OCI-LY7 (cell line): ENCODE results near the gene SMNDC1. TPM values are rescaled to one million over a fixed set of nuclear protein-coding genes. Genes with fewer than 3 reads are reported as not detected.

Experiments
- BruUV-seq: library from RNA; stranded (reverse); fragments of 400-500 nt; replicated peaks from 2 replicates; lab custom pipeline; 2021; lab: Mats Ljungman, UMichigan
- CTCF ChIA-PET: fragments of 300-600 bp; sonication (Branson Sonifier 250); formaldehyde crosslinking; loops from one replicate; lab custom pipeline; 2022; ENCODE audit warnings: antibody characterized with exemption; ENCODE audit not compliant: unreplicated experiment; lab: Charles Lee
- POLR2A ChIA-PET: fragments of 300-600 bp; sonication (Branson Sonifier 250); formaldehyde crosslinking; loops from one replicate; lab custom pipeline; 2022; ENCODE audit warnings: antibody characterized with exemption; lab: Charles Lee
- DNase-seq: peaks from one replicate; pipeline ENCODE4 v3.0.0-alpha.2; 2015; ENCODE audit warnings: low spot score
- H2AFZ ChIP-seq: fragments of 200-600 bp; sonication (generic), shearing (Covaris generic); 2 replicates; pipeline ENCODE4 v1.6.1; 2014; ENCODE audit warnings: mild to moderate bottlenecking, antibody characterized with exemption, low read length, moderate library complexity
- H3K27ac ChIP-seq: fragments of 200-600 bp; sonication (generic); 2 replicates; pipeline ENCODE4 v1.5.1; 2014; ENCODE audit warnings: mixed run types, low read depth, mild to moderate bottlenecking, moderate library complexity, low read length, inconsistent platforms; ENCODE audit not compliant: poor library complexity, severe bottlenecking
- H3K36me3 ChIP-seq: fragments of 200-600 bp; sonication (generic); 2 replicates; pipeline ENCODE4 v1.6.1; 2014; ENCODE audit warnings: mild to moderate bottlenecking, antibody characterized with exemption, low read length, moderate library complexity, mixed read lengths; ENCODE audit not compliant: insufficient read depth
- H3K4me1 ChIP-seq: fragments of 200-600 bp; sonication (generic); 2 replicates; pipeline ENCODE4 v1.5.1; 2014; ENCODE audit warnings: mild to moderate bottlenecking, low read length; ENCODE audit not compliant: insufficient read depth, poor library complexity, severe bottlenecking
- H3K4me2 ChIP-seq: fragments of 200-600 bp; sonication (generic); 2 replicates; pipeline ENCODE4 v1.6.1; 2014; ENCODE audit warnings: mild to moderate bottlenecking, low read length
- H3K4me3 ChIP-seq: fragments of 200-600 bp; sonication (generic); 2 replicates; pipeline ENCODE4 v1.5.1; 2014; ENCODE audit warnings: mild to moderate bottlenecking, low read depth, low read length; ENCODE audit not compliant: poor library complexity, severe bottlenecking
- H3K79me2 ChIP-seq: fragments of 200-600 bp; sonication (generic); 2 replicates; pipeline ENCODE4 v1.6.1; 2016; ENCODE audit warnings: low read depth, mild to moderate bottlenecking, low read length, moderate library complexity, mixed read lengths; ENCODE audit not compliant: insufficient read depth
- H3K9me2 ChIP-seq: fragments of 200-600 bp; sonication (generic); 2 replicates; pipeline ENCODE4 v1.6.1; 2016; ENCODE audit warnings: mild to moderate bottlenecking, low read length, mixed read lengths; ENCODE audit not compliant: insufficient read depth
- H3K9me3 ChIP-seq: fragments of 200-600 bp; sonication (generic); 2 replicates; pipeline ENCODE4 v1.6.1; 2014; ENCODE audit warnings: mild to moderate bottlenecking, mixed run types, low read length, mixed read lengths
- H4K20me1 ChIP-seq: fragments of 200-600 bp; sonication (generic); 2 replicates; pipeline ENCODE4 v1.6.1; 2014; ENCODE audit warnings: mild to moderate bottlenecking, antibody characterized with exemption, low read length, moderate library complexity, mixed read lengths; ENCODE audit not compliant: insufficient read depth
- CTCF ChIP-seq: fragments of 200-600 bp; sonication (generic); conservative IDR thresholded peaks from 2 replicates; pipeline ENCODE4 v1.5.1; 2014; ENCODE audit warnings: mild to moderate bottlenecking, antibody characterized with exemption, low read length, moderate library complexity, mixed read lengths
- EZH2phosphoT487 ChIP-seq: fragments of 200-600 bp; sonication (generic); IDR thresholded peaks from 2 replicates; pipeline ENCODE4 v1.6.1; 2018; ENCODE audit warnings: low read depth, borderline replicate concordance, mild to moderate bottlenecking, mixed run types, antibody characterized with exemption, low read length, moderate library complexity, mixed read lengths
- intact Hi-C: fragments of 100-400 bp; cut with micrococcal nuclease; formaldehyde crosslinking; loops from one replicate; pipeline ENCODE4 v1.10.0; 2022; ENCODE audit not compliant: unreplicated experiment
- total RNA-seq, 2 experiments: library from RNA; depleted of rRNA in 1 of 2; stranded (reverse); fragments of >200 nt in 1 of 2; shearing (Covaris generic) in 1 of 2; gene quantifications; 2 replicates each; pipeline ENCODE4 v1.2.3, GENCODE V29; 2014 to 2022

SMNDC1 gene
- total RNA-seq, 2 experiments from 2014 or later = 10.0 to 52.4 TPM

- no peak for TF ChIP-seq EZH2phosphoT487
- no peak for TF ChIP-seq CTCF
- H3K36me3 ChIP-seq = peaks cover 100% of the 10 kb centered on the region
- BruUV-seq = no TSS peak
- no peak overlapping the region for H3K4me3 ChIP-seq
- H3K79me2 ChIP-seq = peaks cover 36% of the 10 kb centered on the region
- intact Hi-C loops = no loop called here
- H4K20me1 ChIP-seq = peaks cover 16% of the 10 kb centered on the region; the same call in 1 of the 2 replicates
- no peaks in the 10 kb centered on the region for H3K9me2 ChIP-seq
- no peak overlapping the region for H3K4me2 ChIP-seq
- H2AFZ ChIP-seq = no peak overlapping the region
- ChIA-PET POLR2A (interaction anchor here (0.6 to 2.0 kb wide), 5 partner anchors 8 to 338 kb away, joined by 3 to 18 read pairs (median 3); partner anchors contain the start of gene SMNDC1), CTCF (interaction anchor here (1.3 kb wide), 1 partner anchor 10 kb away, joined by 5 read pairs; no protein-coding TSS in a partner anchor)
- H3K27ac ChIP-seq = no peak overlapping the region
- DNase-seq = no peak
- no peaks in the 10 kb centered on the region for H3K9me3 ChIP-seq
- H3K4me1 ChIP-seq = peaks cover 4% of the 10 kb centered on the region
Observed at GRCh38 chr10:110296966-110297365, 7.8 kb downstream of the SMNDC1 start.

- ChIA-PET CTCF (no interaction called here), POLR2A (interaction anchor here (1.2 to 1.6 kb wide), 2 partner anchors 10 to 18 kb away, joined by 3 to 8 read pairs; partner anchors contain the start of gene SMNDC1)
- H3K4me3 ChIP-seq = no peak overlapping the region
- DNase-seq = no peak
- peaks cover 72% of the 10 kb centered on the region for H3K36me3 ChIP-seq
- no peaks in the 10 kb centered on the region for H3K9me2 ChIP-seq
- H3K9me3 ChIP-seq = no peaks in the 10 kb centered on the region
- H3K79me2 ChIP-seq = no peaks in the 10 kb centered on the region
- H2AFZ ChIP-seq = no peak overlapping the region
- no peaks in the 10 kb centered on the region for H3K4me1 ChIP-seq
- no TSS peak for BruUV-seq
- no peak for TF ChIP-seq CTCF
- no peak for TF ChIP-seq EZH2phosphoT487
- H4K20me1 ChIP-seq = no peaks in the 10 kb centered on the region
- intact Hi-C loops = no loop called here
- no peak overlapping the region for H3K27ac ChIP-seq
- H3K4me2 ChIP-seq = no peak overlapping the region
Observed at GRCh38 chr10:110286841-110287240, 17.9 kb downstream of the SMNDC1 start.

- no peak overlapping the region for H3K4me2 ChIP-seq
- intact Hi-C loops = no loop called here
- H3K36me3 ChIP-seq = peaks cover 59% of the 10 kb centered on the region
- no peaks in the 10 kb centered on the region for H3K9me2 ChIP-seq
- no peaks in the 10 kb centered on the region for H3K79me2 ChIP-seq
- no peak overlapping the region for H3K27ac ChIP-seq
- no peak overlapping the region for H3K4me3 ChIP-seq
- no peaks in the 10 kb centered on the region for H3K9me3 ChIP-seq
- H2AFZ ChIP-seq = no peak overlapping the region
- ChIA-PET POLR2A (interaction anchor here (0.5 to 1.6 kb wide), 15 partner anchors 9 to 219 kb away, joined by 3 to 9 read pairs (median 4); partner anchors contain the start of genes MXI1 and SMNDC1), CTCF (no interaction called here)
- no peaks in the 10 kb centered on the region for H4K20me1 ChIP-seq
- no peaks in the 10 kb centered on the region for H3K4me1 ChIP-seq
- TF ChIP-seq EZH2phosphoT487 (no peak), CTCF (no peak)
- DNase-seq = no peak
- BruUV-seq = no TSS peak
Observed at GRCh38 chr10:110285501-110285900, 19.2 kb downstream of the SMNDC1 start.
